ENCODE measurements around the gene DPY19L1.

DNA sequence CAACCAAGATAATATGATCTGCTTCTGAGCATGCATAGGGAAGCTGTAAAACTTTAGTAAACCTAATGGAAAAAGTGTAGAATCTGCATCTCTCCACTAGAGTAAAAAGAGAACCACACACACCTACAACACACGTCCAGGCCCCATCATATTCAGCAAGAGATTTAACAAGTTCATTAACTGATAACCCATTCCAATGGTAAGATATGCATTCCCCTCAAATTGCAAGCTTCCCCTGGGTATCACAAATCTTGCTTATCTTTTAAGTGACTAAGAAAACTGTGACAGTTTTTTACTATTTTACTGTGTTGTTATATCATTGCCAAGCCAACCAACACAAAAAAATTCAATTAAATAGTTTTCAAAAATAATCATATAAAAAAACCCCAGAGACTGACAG, 8.0 kb downstream of the DPY19L1 start:
- TF ChIP-seq, protein P1, sequence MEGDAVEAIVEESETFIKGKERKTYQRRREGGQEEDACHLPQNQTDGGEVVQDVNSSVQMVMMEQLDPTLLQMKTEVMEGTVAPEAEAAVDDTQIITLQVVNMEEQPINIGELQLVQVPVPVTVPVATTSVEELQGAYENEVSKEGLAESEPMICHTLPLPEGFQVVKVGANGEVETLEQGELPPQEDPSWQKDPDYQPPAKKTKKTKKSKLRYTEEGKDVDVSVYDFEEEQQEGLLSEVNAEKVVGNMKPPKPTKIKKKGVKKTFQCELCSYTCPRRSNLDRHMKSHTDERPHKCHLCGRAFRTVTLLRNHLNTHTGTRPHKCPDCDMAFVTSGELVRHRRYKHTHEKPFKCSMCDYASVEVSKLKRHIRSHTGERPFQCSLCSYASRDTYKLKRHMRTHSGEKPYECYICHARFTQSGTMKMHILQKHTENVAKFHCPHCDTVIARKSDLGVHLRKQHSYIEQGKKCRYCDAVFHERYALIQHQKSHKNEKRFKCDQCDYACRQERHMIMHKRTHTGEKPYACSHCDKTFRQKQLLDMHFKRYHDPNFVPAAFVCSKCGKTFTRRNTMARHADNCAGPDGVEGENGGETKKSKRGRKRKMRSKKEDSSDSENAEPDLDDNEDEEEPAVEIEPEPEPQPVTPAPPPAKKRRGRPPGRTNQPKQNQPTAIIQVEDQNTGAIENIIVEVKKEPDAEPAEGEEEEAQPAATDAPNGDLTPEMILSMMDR (IDR thresholded peaks at IDR 0.05) = no peak
- TF ChIP-seq POLR2A (IDR thresholded peaks at IDR 0.05) = no peak

Data from Peyer's patch (tissue), 4 donors.